ENCODE measurements around the gene SNN. TPM values are rescaled to one million over a fixed set of nuclear protein-coding genes. Genes with fewer than 3 reads are reported as not detected.

SNN gene
- total RNA-seq, 1 experiment from 2014 or later: 15.6 TPM

GRCh38 chr16:11677451-11677951, 9.2 kb downstream of the SNN start:
- TF ChIP-seq TCF7L2 (IDR thresholded peaks at IDR 0.05; ENCODE audit: low read depth, low read length) (no peak), CTCF (IDR thresholded peaks at IDR 0.05) (no peak), REST (IDR thresholded peaks at IDR 0.05; ENCODE audit: insufficient read depth in 1 of 2, low read depth in 2 of 2, low read length in 1 of 2) (no peak), SIN3A (IDR thresholded peaks at IDR 0.05; ENCODE audit: borderline replicate concordance, insufficient read depth, low read depth, low read length) (no peak), POLR2AphosphoS5 (IDR thresholded peaks at IDR 0.05; ENCODE audit: low read depth, low read length) (no peak)
- in situ Hi-C loops (cut with HindIII; ENCODE audit: low pct_unique_long_range_greater_than_20kb, low sequenced_read_pairs): no loop called here
- Histone ChIP-seq H3K9me3 (ENCODE audit: control insufficient read depth, insufficient read depth, low read depth, low read length) (no peaks in the 10 kb centered on the region), H3K27ac (ENCODE audit: low read length) (no peak overlapping the region), H3K4me1 (ENCODE audit: control insufficient read depth, insufficient read depth, low read length) (peaks cover 13% of the 10 kb centered on the region), H3K27me3 (ENCODE audit: control insufficient read depth, insufficient read depth, low read length) (no peaks in the 10 kb centered on the region), H3K4me3 (ENCODE audit: low read depth in 2 of 2, low read length in 2 of 2) (no peak overlapping the region), H3K36me3 (ENCODE audit: control insufficient read depth, insufficient read depth, low read length) (no peaks in the 10 kb centered on the region; the same call in 1 of the 2 replicates)
- no TSS peak for BruUV-seq (replicated peaks)
- CTCF ChIA-PET: no interaction called here
- POLR2A ChIA-PET: no interaction called here
- ATAC-seq (no peak), DNase-seq (ENCODE audit: low read depth, low spot score) (no peak)
- intact Hi-C loops (cut with micrococcal nuclease; ENCODE audit: unreplicated experiment): no loop called here

- POLR2A ChIA-PET: no interaction called here
- Histone ChIP-seq H3K36me3 (ENCODE audit: control insufficient read depth, insufficient read depth, low read length) (no peaks in the 10 kb centered on the region; the same call in 1 of the 2 replicates), H3K27ac (ENCODE audit: low read length) (no peak overlapping the region), H3K4me3 (ENCODE audit: low read depth in 2 of 2, low read length in 2 of 2) (no peak overlapping the region), H3K27me3 (ENCODE audit: control insufficient read depth, insufficient read depth, low read length) (no peaks in the 10 kb centered on the region), H3K9me3 (ENCODE audit: control insufficient read depth, insufficient read depth, low read depth, low read length) (no peaks in the 10 kb centered on the region), H3K4me1 (ENCODE audit: control insufficient read depth, insufficient read depth, low read length) (peaks cover 13% of the 10 kb centered on the region)
- no TSS peak for BruUV-seq (replicated peaks)
- ATAC-seq: no peak
- no peak for DNase-seq (ENCODE audit: low read depth, low spot score)
- in situ Hi-C loops (cut with HindIII; ENCODE audit: low pct_unique_long_range_greater_than_20kb, low sequenced_read_pairs): no loop called here
- CTCF ChIA-PET: no interaction called here
- peak; percentile 15; the same call in 1 of the 2 replicates for TF ChIP-seq POLR2AphosphoS5 (IDR thresholded peaks at IDR 0.05; ENCODE audit: low read depth, low read length)
- TF ChIP-seq SIN3A (IDR thresholded peaks at IDR 0.05; ENCODE audit: borderline replicate concordance, insufficient read depth, low read depth, low read length): no peak
- intact Hi-C loops (cut with micrococcal nuclease; ENCODE audit: unreplicated experiment): no loop called here
Measured at GRCh38 chr16:11677959-11678881, 10.0 kb downstream of the SNN start.

GRCh38 chr16:11679250-11679649, 11.0 kb downstream of the SNN start:
- H3K27ac ChIP-seq (ENCODE audit: low read length): no peak overlapping the region
- BruUV-seq (replicated peaks): no TSS peak
- CTCF ChIA-PET: no interaction called here
- H3K9me3 ChIP-seq (ENCODE audit: control insufficient read depth, insufficient read depth, low read depth, low read length): no peaks in the 10 kb centered on the region
- no peak for DNase-seq (ENCODE audit: low read depth, low spot score)
- POLR2A ChIA-PET: no interaction called here
- H3K27me3 ChIP-seq (ENCODE audit: control insufficient read depth, insufficient read depth, low read length): no peaks in the 10 kb centered on the region
- no peaks in the 10 kb centered on the region; the same call in 1 of the 2 replicates for H3K36me3 ChIP-seq (ENCODE audit: control insufficient read depth, insufficient read depth, low read length)
- H3K4me1 ChIP-seq (ENCODE audit: control insufficient read depth, insufficient read depth, low read length): peaks cover 13% of the 10 kb centered on the region
- H3K4me3 ChIP-seq (ENCODE audit: low read depth in 2 of 2, low read length in 2 of 2): no peak overlapping the region
- intact Hi-C loops (cut with micrococcal nuclease; ENCODE audit: unreplicated experiment) (no loop called here), in situ Hi-C loops (cut with HindIII; ENCODE audit: low pct_unique_long_range_greater_than_20kb, low sequenced_read_pairs) (no loop called here)
- TF ChIP-seq REST (IDR thresholded peaks at IDR 0.05; ENCODE audit: insufficient read depth in 1 of 2, low read depth in 2 of 2, low read length in 1 of 2) (no peak), SIN3A (IDR thresholded peaks at IDR 0.05; ENCODE audit: borderline replicate concordance, insufficient read depth, low read depth, low read length) (no peak), CTCF (IDR thresholded peaks at IDR 0.05) (no peak), POLR2AphosphoS5 (IDR thresholded peaks at IDR 0.05; ENCODE audit: low read depth, low read length) (no peak), TCF7L2 (IDR thresholded peaks at IDR 0.05; ENCODE audit: low read depth, low read length) (no peak)
- ATAC-seq: no peak
